Left ventricle myocardium inferior (tissue), 1 donor: ENCODE measurements around the gene UMOD. TPM values are rescaled to one million over a fixed set of nuclear protein-coding genes. Genes with fewer than 3 reads are reported as not detected.

ENCODE experiments used
- DNase-seq: peaks from one replicate; pipeline ENCODE4 v3.0.0-alpha.2; 2020
- H3K27ac ChIP-seq: fragments of 200-600 bp; replicated peaks from 2 replicates; pipeline ENCODE4 v1.8.0; 2021
- H3K27me3 ChIP-seq: fragments of 200-600 bp; 2 replicates; pipeline ENCODE4 v1.8.0; 2021; ENCODE audit warnings: low read depth
- H3K36me3 ChIP-seq: fragments of 200-600 bp; 2 replicates; pipeline ENCODE4 v1.8.0; 2021
- H3K4me1 ChIP-seq: fragments of 200-600 bp; 2 replicates; pipeline ENCODE4 v1.8.0; 2021
- H3K4me3 ChIP-seq: fragments of 200-600 bp; 2 replicates; pipeline ENCODE4 v1.8.0; 2021; ENCODE audit warnings: mild to moderate bottlenecking, moderate library complexity
- H3K9me3 ChIP-seq: fragments of 200-600 bp; replicated peaks from 2 replicates; pipeline ENCODE4 v1.8.0; 2021
- CTCF ChIP-seq: fragments of 200-600 bp; IDR thresholded peaks from 2 replicates; pipeline ENCODE4 v1.8.0; 2021; ENCODE audit warnings: antibody characterized with exemption, mild to moderate bottlenecking, borderline replicate concordance
- intact Hi-C: fragments of 100-400 bp; cut with micrococcal nuclease; formaldehyde crosslinking; loops from one replicate; pipeline ENCODE4 v1.11.0; 2022
- total RNA-seq: library from RNA; stranded (reverse); fragmentation: NEBNext Ultra II Directional; extraction: Animal tissue kit (Norgen Biotek cat#: 25700); gene quantifications from one replicate; pipeline ENCODE4 v1.2.1, GENCODE V29; 2021
- donor health status: DM: no; HTN: yes; CAD: no; lungs with severe emphysema.

UMOD gene
- total RNA-seq, 1 donor from 2014 or later, result not detected

DNA sequence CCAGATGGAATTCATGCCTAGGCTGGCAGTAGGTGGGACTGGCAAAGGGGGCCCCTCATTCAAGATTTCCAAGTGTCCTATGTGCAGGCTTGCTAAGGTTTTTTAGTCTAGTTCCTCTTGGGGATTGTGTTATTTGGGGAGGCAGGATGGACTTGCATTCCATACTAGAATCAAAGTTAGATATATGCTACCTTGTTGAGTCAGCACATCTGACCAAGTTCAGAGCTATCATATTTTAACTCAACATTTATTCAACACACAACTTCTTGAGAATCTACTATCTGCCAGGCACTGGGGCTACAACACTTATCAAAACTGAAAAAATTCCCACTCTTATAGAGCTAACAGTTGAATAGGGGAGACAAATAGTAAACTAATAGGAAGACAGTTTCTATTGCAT lies 31.9 kb downstream of the UMOD start:
- Histone ChIP-seq H3K9me3 (no peaks in the 10 kb centered on the region), H3K27me3 (peaks cover 64% of the 10 kb centered on the region), H3K27ac (no peak overlapping the region), H3K36me3 (no peaks in the 10 kb centered on the region), H3K4me3 (no peak overlapping the region), H3K4me1 (no peaks in the 10 kb centered on the region)
- intact Hi-C loops, result no loop called here
- TF ChIP-seq CTCF, result no peak
- no peak for DNase-seq

GRCh38 chr16:20320178-20320577 lies 32.3 kb downstream of the UMOD start:
- TF ChIP-seq CTCF, result no peak
- DNase-seq, result no peak
- H3K4me3 ChIP-seq, result no peak overlapping the region
- no peaks in the 10 kb centered on the region for H3K36me3 ChIP-seq
- peaks cover 68% of the 10 kb centered on the region for H3K27me3 ChIP-seq
- H3K9me3 ChIP-seq, result no peaks in the 10 kb centered on the region
- intact Hi-C loops, result no loop called here
- no peaks in the 10 kb centered on the region for H3K4me1 ChIP-seq
- H3K27ac ChIP-seq, result no peak overlapping the region

DNA sequence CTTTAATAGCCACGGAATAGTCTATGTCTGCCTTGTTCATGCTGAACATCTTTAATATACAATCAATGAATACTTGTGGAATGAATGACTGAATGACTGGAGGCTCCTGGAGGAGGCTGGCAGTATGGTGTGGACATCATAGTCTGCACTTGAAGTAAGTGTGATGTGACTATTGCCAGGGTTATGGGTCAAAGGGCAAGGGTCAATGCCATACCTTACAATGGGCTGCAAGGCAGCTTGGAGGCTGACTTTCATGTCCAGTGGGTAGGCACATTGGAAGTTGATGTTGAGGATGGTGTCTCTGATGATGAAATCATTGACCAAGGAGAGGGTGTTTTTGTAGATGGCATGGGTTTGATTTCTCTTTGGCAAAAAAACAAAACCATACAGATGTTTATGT lies 33.1 kb downstream of the UMOD start:
- Histone ChIP-seq H3K36me3 (no peaks in the 10 kb centered on the region), H3K27ac (no peak overlapping the region), H3K4me3 (no peak overlapping the region), H3K27me3 (peaks cover 66% of the 10 kb centered on the region), H3K4me1 (no peaks in the 10 kb centered on the region), H3K9me3 (no peaks in the 10 kb centered on the region)
- intact Hi-C loops, result no loop called here
- no peak for TF ChIP-seq CTCF
- no peak for DNase-seq

DNA sequence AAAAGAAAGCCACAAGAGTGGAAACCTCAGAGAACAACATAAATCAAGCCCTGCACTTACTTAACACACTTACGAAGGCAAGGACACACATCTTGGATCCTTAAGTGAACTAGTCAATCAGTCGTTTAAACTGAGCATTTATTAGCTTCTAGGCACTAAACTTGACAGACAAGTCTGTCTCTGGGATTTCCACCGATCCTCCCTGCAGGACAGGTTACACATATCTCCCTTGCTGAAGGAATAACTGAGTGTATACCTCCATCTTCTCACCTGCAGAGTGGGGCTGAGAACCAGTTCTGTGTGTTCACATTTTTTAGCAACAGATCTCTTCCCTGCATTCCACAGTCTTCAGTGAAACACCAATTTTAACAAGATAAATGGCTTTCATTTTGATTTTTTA lies 34.1 kb downstream of the UMOD start:
- peaks cover 65% of the 10 kb centered on the region for H3K27me3 ChIP-seq
- no peaks in the 10 kb centered on the region for H3K9me3 ChIP-seq
- TF ChIP-seq CTCF, result no peak
- no peak for DNase-seq
- intact Hi-C loops, result no loop called here
- H3K4me3 ChIP-seq, result no peak overlapping the region
- H3K36me3 ChIP-seq, result no peaks in the 10 kb centered on the region
- no peaks in the 10 kb centered on the region for H3K4me1 ChIP-seq
- H3K27ac ChIP-seq, result no peak overlapping the region

GRCh38 chr16:20318006-20318405 lies 34.5 kb downstream of the UMOD start:
- H3K27me3 ChIP-seq, result peaks cover 66% of the 10 kb centered on the region
- H3K4me1 ChIP-seq, result no peaks in the 10 kb centered on the region
- intact Hi-C loops, result no loop called here
- no peaks in the 10 kb centered on the region for H3K9me3 ChIP-seq
- no peaks in the 10 kb centered on the region for H3K36me3 ChIP-seq
- no peak overlapping the region for H3K27ac ChIP-seq
- TF ChIP-seq CTCF, result no peak
- H3K4me3 ChIP-seq, result no peak overlapping the region
- no peak for DNase-seq

DNA sequence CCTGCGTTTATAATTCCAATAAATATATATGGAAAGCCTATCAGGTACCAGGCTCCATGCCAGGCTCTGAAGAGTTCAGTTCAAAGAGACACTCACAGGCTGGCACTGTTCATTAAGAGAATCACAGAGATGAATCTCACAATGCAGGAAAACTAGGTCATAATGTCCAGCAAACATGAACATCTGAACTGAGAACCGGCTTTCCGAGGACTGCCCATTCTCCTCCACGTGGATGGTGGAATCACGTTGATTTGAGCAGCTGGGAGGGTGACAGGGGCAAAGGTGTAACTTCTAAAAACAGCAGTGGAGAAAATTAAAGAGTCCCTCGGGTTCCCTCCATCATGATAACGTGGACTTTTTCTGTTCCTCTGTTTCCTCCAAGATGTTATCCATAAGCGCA lies 35.4 kb downstream of the UMOD start:
- Histone ChIP-seq H3K4me1 (no peaks in the 10 kb centered on the region), H3K9me3 (no peaks in the 10 kb centered on the region), H3K36me3 (no peaks in the 10 kb centered on the region), H3K27me3 (peaks cover 71% of the 10 kb centered on the region), H3K4me3 (no peak overlapping the region), H3K27ac (no peak overlapping the region)
- no peak for DNase-seq
- intact Hi-C loops, result no loop called here
- no peak for TF ChIP-seq CTCF
